Gastroesophageal sphincter (tissue), 4 donors: ENCODE data around the gene SMARCA5. TPM values are rescaled to one million over a fixed set of nuclear protein-coding genes. Genes with fewer than 3 reads are reported as not detected.

Experiments used
- ATAC-seq: fragments of 150-250 bp; one replicate; pipeline ENCODE4 v1.9.1; 2016; ENCODE audit warnings: mild to moderate bottlenecking, moderate library complexity
- H3K27ac ChIP-seq, 4 donors: fragments of 200-600 bp; sonication (generic) in 3 of 4; 1 replicate in 3 of 4; 2 replicates in 1 of 4; pipeline ENCODE4 v1.5.1; 2016 to 2019
- H3K27me3 ChIP-seq: fragments of 200-600 bp; sonication (generic); one replicate; pipeline ENCODE4 v1.5.1; 2019
- H3K36me3 ChIP-seq, 2 donors: fragments of 200-600 bp; sonication (generic); one replicate each; pipeline ENCODE4 v1.5.1; 2019; ENCODE audit warnings: control low read depth in 1 of 2
- H3K4me1 ChIP-seq, 3 donors: fragments of 200-600 bp; sonication (generic); 1 replicate in 2 of 3; 2 replicates in 1 of 3; pipeline ENCODE4 v1.5.1; 2016 to 2019; ENCODE audit warnings: control low read depth in 2 of 3
- H3K4me3 ChIP-seq, 2 donors: fragments of 200-600 bp; sonication (generic); one replicate each; pipeline ENCODE4 v1.5.1; 2019; ENCODE audit warnings: mild to moderate bottlenecking in 1 of 2, moderate library complexity in 1 of 2
- H3K9me3 ChIP-seq, 3 donors: fragments of 200-600 bp; sonication (generic); one replicate each; pipeline ENCODE4 v1.5.1; 2017 to 2019; ENCODE audit warnings: control low read depth in 2 of 3
- EP300 ChIP-seq: sonication (generic); formaldehyde crosslinking; IDR thresholded peaks from one replicate; pipeline ENCODE4 v1.6.1; 2017; ENCODE audit warnings: antibody characterized with exemption, mild to moderate bottlenecking
- POLR2A ChIP-seq, 2 donors: fragments of 450-650 bp; IDR thresholded peaks; one replicate each; pipeline ENCODE4 v1.6.1; 2017; ENCODE audit warnings: antibody characterized with exemption in 2 of 2, mild to moderate bottlenecking in 2 of 2, moderate library complexity in 1 of 2
- POLR2AphosphoS5 ChIP-seq: sonication (generic); formaldehyde crosslinking; IDR thresholded peaks from one replicate; pipeline ENCODE4 v1.6.1; 2017; ENCODE audit warnings: antibody characterized with exemption
- WGBS, 2 donors: methylation state at CpG; one replicate each; pipeline ENCODE4 v1.1.5; 2018; ENCODE audit warnings: low coverage in 1 of 2; 5-methylcytosine and 5-hydroxymethylcytosine counted together
- total RNA-seq, 4 donors: library from RNA; depleted of rRNA; stranded (reverse); fragments of >200 nt; gene quantifications; one replicate each; pipeline ENCODE4 v1.1.0, GENCODE V29; 2016
- TF ChIP-seq, protein P1 (sequence below), 4 experiments: fragments of 200-600 bp in 2 of 4; fragments of 450-650 bp in 2 of 4; sonication (generic) in 1 of 4; IDR thresholded peaks; one replicate each; pipeline ENCODE4 v1.5.1; 2017 to 2019; ENCODE audit warnings: antibody characterized with exemption in 4 of 4, mild to moderate bottlenecking in 2 of 4, moderate library complexity in 2 of 4

SMARCA5 gene
- total RNA-seq, 4 donors from 2014 or later = 43.2 to 52.6 (median 48.8) TPM

DNA sequence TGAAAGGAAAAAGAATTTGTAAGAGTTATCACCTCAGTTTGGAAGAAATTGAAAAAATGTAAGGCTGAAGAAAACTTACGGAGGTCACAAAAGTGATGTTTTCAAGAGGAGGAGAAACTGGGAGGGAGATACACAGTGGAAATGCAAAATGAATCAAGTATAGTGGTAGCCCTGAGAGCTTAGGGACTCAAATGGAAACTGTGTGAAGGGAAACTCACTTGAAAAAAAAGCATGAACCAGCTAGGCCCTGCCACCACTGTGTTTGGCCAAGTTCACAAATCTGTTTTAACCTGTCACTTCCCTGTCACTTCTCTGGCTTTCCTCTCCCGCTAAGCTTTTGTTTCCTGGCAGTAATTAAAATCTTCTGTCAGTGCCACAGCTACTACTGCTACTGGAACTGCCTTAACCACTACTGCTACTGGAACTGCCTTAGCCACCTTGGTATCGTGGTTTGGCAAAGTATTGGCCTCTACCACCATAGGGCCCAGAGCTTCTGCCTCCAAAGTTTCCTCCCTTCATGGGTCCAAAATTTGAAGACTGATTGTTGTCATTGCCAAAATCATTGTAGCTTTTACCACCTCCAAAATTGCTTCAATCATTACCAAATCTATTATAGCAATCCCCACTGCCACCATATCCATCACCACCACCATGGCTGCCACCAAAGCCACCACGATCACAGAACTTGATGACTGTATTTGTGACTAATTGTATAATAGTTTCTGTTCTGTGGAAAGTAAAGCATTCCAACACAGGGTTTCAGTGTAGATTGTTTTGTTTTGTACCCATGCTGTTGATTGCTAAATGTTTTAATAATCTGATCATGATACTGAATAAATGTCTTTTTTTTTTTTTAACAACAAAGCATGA, 41.5 kb downstream of the SMARCA5 start:
- no peaks in the 10 kb centered on the region for H3K27me3 ChIP-seq
- TF ChIP-seq POLR2A (IDR thresholded peaks at IDR 0.05) = no peak
- H3K27ac ChIP-seq = no peak overlapping the region
- H3K9me3 ChIP-seq = no peaks in the 10 kb centered on the region
- ATAC-seq = no peak
- WGBS, 2 donors = 60 to 65% methylated on average over 3 to 4 of the region's 4 CpGs
- H3K36me3 ChIP-seq = peaks cover 0 to 46% of the 10 kb centered on the region in 2 donors
- H3K4me3 ChIP-seq = no peak overlapping the region
- H3K4me1 ChIP-seq = peaks cover 0 to 19% (median 0%) of the 10 kb centered on the region in 3 donors

DNA sequence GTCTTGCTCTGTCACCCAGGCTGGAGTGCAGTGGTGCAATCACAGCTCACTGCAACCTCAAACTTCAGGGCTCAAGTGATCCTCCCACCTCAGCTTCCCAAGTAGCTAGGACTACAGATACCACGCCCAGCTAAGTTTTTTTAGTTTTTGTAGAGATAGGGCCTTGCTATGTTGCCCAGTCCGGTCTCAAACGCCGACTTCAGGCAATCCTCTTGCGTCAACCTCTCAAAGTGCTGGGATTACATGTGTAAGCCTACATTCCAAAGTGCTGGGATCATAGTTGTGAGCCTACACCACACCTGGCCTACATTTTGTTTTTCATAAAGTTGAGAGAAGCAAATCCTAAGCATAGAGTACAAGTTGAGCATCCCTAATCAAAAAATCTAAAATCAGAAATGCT, 42.2 kb downstream of the SMARCA5 start:
- TF ChIP-seq EP300 (no peak), POLR2A (IDR thresholded peaks at IDR 0.05) (no peak), POLR2AphosphoS5 (no peak)
- TF ChIP-seq, protein P1, sequence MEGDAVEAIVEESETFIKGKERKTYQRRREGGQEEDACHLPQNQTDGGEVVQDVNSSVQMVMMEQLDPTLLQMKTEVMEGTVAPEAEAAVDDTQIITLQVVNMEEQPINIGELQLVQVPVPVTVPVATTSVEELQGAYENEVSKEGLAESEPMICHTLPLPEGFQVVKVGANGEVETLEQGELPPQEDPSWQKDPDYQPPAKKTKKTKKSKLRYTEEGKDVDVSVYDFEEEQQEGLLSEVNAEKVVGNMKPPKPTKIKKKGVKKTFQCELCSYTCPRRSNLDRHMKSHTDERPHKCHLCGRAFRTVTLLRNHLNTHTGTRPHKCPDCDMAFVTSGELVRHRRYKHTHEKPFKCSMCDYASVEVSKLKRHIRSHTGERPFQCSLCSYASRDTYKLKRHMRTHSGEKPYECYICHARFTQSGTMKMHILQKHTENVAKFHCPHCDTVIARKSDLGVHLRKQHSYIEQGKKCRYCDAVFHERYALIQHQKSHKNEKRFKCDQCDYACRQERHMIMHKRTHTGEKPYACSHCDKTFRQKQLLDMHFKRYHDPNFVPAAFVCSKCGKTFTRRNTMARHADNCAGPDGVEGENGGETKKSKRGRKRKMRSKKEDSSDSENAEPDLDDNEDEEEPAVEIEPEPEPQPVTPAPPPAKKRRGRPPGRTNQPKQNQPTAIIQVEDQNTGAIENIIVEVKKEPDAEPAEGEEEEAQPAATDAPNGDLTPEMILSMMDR (IDR thresholded peaks at IDR 0.05) = no peak
- Histone ChIP-seq H3K4me1 (peaks cover 0 to 21% (median 0%) of the 10 kb centered on the region in 3 donors), H3K27ac (no peak overlapping the region), H3K9me3 (no peaks in the 10 kb centered on the region), H3K4me3 (no peak overlapping the region), H3K27me3 (no peaks in the 10 kb centered on the region), H3K36me3 (peaks cover 0 to 39% of the 10 kb centered on the region in 2 donors)
- WGBS, 2 donors = 92% methylated on average over 2 of the region's 5 CpGs; no CpG with 5 or more reads in 1 of the 2 donors
- ATAC-seq = no peak

DNA sequence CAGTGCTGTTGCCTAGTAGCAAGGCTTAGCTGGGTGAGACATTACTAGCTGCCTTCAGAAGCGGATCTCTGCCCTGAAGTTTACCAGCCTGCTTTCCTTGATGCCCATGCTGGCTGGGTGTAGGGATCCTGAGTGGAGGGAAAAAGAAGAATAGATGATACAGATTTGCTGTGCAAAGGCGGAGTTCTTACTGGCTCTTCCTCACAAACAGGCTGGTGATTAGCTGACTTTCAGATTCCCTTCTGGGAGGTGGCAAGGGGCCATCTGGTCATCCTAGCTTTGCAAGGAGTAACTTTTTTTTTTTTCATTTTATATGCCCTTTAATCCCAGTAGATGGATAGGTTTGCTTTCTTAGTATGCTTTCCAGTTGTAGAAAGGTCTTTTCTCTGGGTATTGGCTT, 44.8 kb downstream of the SMARCA5 start:
- 80 to 85% methylated on average over 1 to 2 of the region's 2 CpGs for WGBS, 2 donors
- peaks cover 0 to 21% (median 0%) of the 10 kb centered on the region in 3 donors for H3K4me1 ChIP-seq
- peak overlapping the region in 2 of 4 donors; percentile 75 to 76 for H3K27ac ChIP-seq
- H3K4me3 ChIP-seq = no peak overlapping the region
- ATAC-seq = no peak
- no peaks in the 10 kb centered on the region for H3K27me3 ChIP-seq
- peaks cover 0 to 24% of the 10 kb centered on the region in 2 donors for H3K36me3 ChIP-seq
- no peak for TF ChIP-seq EP300
- TF ChIP-seq, protein P1 (IDR thresholded peaks at IDR 0.05) = no peak
- TF ChIP-seq POLR2AphosphoS5 = no peak
- TF ChIP-seq POLR2A (IDR thresholded peaks at IDR 0.05) = no peak
- H3K9me3 ChIP-seq = no peaks in the 10 kb centered on the region

DNA sequence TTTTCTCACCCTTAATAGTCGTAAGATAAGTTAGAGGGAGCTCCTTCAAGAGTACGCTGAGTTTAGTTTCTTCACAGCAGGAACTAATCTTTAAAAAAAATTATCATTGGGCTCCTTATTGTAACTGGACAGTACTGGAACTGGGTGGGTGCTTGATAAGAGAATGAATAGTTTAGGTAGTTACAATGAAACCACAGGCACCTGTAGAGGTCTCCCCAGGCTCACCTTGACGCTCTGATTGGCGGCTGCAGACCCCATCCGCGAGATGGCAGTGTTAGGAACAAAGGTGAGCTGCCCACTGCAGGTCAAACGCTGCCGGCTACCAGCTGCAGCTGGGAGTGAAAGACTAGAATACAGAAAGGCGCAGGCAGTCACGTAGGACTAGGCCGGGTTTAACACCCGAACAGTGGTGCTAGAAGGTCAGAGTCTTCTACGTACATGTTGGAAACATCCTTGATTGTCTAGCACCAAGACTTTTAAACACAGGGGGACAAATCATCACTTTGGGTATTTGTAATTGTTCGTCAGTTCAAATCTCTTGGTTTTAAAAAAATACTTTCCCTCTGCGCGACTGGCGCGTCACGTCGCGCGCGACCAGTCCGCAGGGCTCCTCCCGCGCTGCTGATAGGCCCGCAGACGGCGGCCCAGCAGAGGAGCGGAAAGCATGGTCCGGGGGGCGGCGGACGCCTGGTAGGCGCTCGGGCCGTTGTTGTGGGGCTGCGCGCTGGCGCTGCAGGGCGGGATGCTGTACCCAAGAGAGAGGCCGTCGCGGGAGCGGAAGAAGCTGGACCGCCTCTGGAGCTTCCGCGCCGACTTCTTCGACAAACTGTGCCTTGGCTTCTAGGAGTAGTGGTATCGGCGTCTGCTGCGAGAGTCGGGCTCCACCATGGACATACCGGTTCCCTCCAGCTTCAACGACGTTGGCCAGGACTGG, 45.6 kb downstream of the SMARCA5 start:
- Histone ChIP-seq H3K27me3 (no peaks in the 10 kb centered on the region), H3K4me3 (peak overlapping the region; percentile 52 to 60), H3K27ac (peak overlapping the region in 3 of 4 donors; percentile 61 to 76 (median 75)), H3K4me1 (peaks cover 0 to 21% (median 0%) of the 10 kb centered on the region in 3 donors), H3K36me3 (peaks cover 0 to 17% of the 10 kb centered on the region in 2 donors), H3K9me3 (no peaks in the 10 kb centered on the region)
- 2 to 14% methylated on average over 6 to 14 of the region's 57 CpGs for WGBS, 2 donors
- ATAC-seq = peak; percentile 90
- peak; percentile 43 for TF ChIP-seq POLR2AphosphoS5
- TF ChIP-seq, protein P1 (IDR thresholded peaks at IDR 0.05) = peak in 3 of 4 experiments; percentile 47 to 73 (median 48)
- TF ChIP-seq EP300 = no peak

DNA sequence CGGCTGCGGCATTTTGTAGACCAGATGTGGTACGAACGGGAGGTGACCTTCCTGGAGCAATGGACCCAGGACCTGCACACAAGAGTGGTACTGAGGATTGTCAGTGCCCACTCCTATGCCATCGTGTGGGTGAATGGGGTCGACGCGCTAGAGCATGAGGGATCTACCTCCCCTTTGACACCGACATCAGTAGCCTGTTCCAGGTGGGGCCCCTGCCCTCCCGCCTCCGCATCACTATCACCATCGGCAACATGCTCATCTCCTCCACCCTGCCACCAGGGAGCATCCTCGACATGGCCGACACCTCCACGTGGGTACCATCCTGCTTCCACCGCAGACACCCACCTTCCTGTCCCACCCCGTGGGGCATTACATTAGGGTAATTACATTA, 46.2 kb downstream of the SMARCA5 start:
- 53 to 93% methylated on average over 3 to 6 of the region's 17 CpGs for WGBS, 2 donors
- H3K9me3 ChIP-seq = no peaks in the 10 kb centered on the region
- H3K4me1 ChIP-seq = peaks cover 0 to 21% (median 0%) of the 10 kb centered on the region in 3 donors
- no peaks in the 10 kb centered on the region for H3K27me3 ChIP-seq
- peak; percentile 4 for ATAC-seq
- TF ChIP-seq POLR2AphosphoS5 (no peak), POLR2A (IDR thresholded peaks at IDR 0.05) (no peak), EP300 (no peak)
- TF ChIP-seq, protein P1 (IDR thresholded peaks at IDR 0.05) = no peak
- H3K27ac ChIP-seq = peak overlapping the region in 3 of 4 donors; percentile 61 to 76 (median 75)
- peaks cover 0 to 11% of the 10 kb centered on the region in 2 donors for H3K36me3 ChIP-seq
- H3K4me3 ChIP-seq = peak overlapping the region; percentile 52 to 60
